GM18909 (cell line): ENCODE results near the gene RUNX1.
A peak's percentile ranks its signal among the peaks of the same experiment; 100 is the strongest.

ENCODE experiments used
- ATAC-seq: cut with Tn5 transposase; IDR thresholded peaks from one replicate; pipeline ENCODE4 v1.9.1; 2021; ENCODE audit warnings: mild to moderate bottlenecking; ENCODE audit not compliant: unreplicated experiment, poor library complexity

RUNX1 gene

GRCh38 chr21:34871026-34871908, 177.8 kb downstream of the RUNX1 start:
- no peak for ATAC-seq

- ATAC-seq = no peak
Measured at GRCh38 chr21:34870246-34870645, 178.9 kb downstream of the RUNX1 start.

- ATAC-seq = no peak
Measured at GRCh38 chr21:34869545-34869944, 179.6 kb downstream of the RUNX1 start.

GRCh38 chr21:34867785-34868184, 181.3 kb downstream of the RUNX1 start:
- ATAC-seq = no peak

- peak; percentile 94 for ATAC-seq
Measured at GRCh38 chr21:34865400-34866241, 183.5 kb downstream of the RUNX1 start.

- ATAC-seq = no peak
Measured at GRCh38 chr21:34864370-34865149, 184.5 kb downstream of the RUNX1 start.

- no peak for ATAC-seq
Measured at GRCh38 chr21:34862951-34863350, 186.2 kb downstream of the RUNX1 start.

- ATAC-seq = no peak
Measured at GRCh38 chr21:34861258-34861657, 187.8 kb downstream of the RUNX1 start.

GRCh38 chr21:34859976-34860653, 189.0 kb downstream of the RUNX1 start:
- no peak for ATAC-seq

- no peak for ATAC-seq
Measured at GRCh38 chr21:34858559-34858958, 190.5 kb downstream of the RUNX1 start.

- ATAC-seq = no peak
Measured at GRCh38 chr21:34857874-34858273, 191.2 kb downstream of the RUNX1 start.

- ATAC-seq = no peak
Measured at GRCh38 chr21:34857122-34857713, 191.9 kb downstream of the RUNX1 start.

GRCh38 chr21:34852448-34852847, 196.7 kb downstream of the RUNX1 start:
- no peak for ATAC-seq

GRCh38 chr21:34850166-34850690, 198.9 kb downstream of the RUNX1 start:
- ATAC-seq = no peak

- ATAC-seq = no peak
Measured at GRCh38 chr21:34846601-34847112, 202.4 kb downstream of the RUNX1 start.

- peak; percentile 87 for ATAC-seq
Measured at GRCh38 chr21:34845521-34846451, 203.3 kb downstream of the RUNX1 start.

- no peak for ATAC-seq
Measured at GRCh38 chr21:34844924-34845238, 204.2 kb downstream of the RUNX1 start.
